ENCODE measurements around the gene COL21A1. TPM values are rescaled to one million over a fixed set of nuclear protein-coding genes. Genes with fewer than 3 reads are reported as not detected.

COL21A1 gene
- total RNA-seq, 1 donor: 19.2 TPM

DNA sequence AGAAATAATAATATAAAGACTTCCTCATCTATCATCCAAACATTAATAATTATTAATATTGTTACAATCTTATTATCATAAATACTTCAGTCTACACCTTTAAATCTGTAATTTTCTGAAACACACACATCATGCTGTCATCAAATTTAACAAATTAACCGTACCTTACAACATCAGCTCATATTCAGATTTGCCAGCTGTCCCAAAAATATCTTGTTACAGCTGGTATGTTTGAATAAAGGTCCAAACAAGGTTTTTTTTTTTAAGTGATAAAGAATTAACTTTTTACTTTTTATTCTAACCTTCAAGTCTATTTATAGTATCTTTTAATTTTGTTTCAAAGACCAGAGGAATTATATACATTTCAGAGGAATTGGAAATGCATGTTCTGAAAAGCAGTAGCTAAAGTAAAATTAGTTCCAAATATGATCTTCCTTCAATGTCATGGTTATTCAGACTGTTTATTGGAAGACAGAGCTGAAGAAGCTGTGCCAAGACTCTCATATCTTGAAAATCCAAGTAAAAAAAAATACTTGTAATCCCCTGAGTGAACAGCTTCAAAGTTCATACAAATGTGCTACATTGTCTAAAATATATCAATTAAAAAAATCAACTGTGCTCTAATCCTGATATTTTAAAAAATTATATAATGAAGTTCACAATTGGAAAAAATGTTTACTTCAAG, 210.3 kb downstream of the COL21A1 start:
- no peaks in the 10 kb centered on the region for H3K36me3 ChIP-seq (ENCODE audit: insufficient read depth, low read length)
- no peaks in the 10 kb centered on the region for H3K27me3 ChIP-seq (ENCODE audit: insufficient read depth, low read length)
- no peaks in the 10 kb centered on the region for H3K9me3 ChIP-seq (ENCODE audit: low read depth, low read length)
- peaks cover 22% of the 10 kb centered on the region for H3K4me1 ChIP-seq (ENCODE audit: insufficient read depth, low read length)
- TF ChIP-seq, protein P1, sequence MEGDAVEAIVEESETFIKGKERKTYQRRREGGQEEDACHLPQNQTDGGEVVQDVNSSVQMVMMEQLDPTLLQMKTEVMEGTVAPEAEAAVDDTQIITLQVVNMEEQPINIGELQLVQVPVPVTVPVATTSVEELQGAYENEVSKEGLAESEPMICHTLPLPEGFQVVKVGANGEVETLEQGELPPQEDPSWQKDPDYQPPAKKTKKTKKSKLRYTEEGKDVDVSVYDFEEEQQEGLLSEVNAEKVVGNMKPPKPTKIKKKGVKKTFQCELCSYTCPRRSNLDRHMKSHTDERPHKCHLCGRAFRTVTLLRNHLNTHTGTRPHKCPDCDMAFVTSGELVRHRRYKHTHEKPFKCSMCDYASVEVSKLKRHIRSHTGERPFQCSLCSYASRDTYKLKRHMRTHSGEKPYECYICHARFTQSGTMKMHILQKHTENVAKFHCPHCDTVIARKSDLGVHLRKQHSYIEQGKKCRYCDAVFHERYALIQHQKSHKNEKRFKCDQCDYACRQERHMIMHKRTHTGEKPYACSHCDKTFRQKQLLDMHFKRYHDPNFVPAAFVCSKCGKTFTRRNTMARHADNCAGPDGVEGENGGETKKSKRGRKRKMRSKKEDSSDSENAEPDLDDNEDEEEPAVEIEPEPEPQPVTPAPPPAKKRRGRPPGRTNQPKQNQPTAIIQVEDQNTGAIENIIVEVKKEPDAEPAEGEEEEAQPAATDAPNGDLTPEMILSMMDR (IDR thresholded peaks at IDR 0.05; ENCODE audit: extremely low read depth, low read depth, low read length): no peak
- DNase-seq (ENCODE audit: insufficient read length, low spot score, missing footprints): no peak
- no peak overlapping the region for H3K4me3 ChIP-seq (ENCODE audit: insufficient read depth, low read length)
- H4K20me1 ChIP-seq (ENCODE audit: insufficient read depth, low read length): no peaks in the 10 kb centered on the region
- no peak overlapping the region for H2AFZ ChIP-seq (ENCODE audit: low read length)
- H3K27ac ChIP-seq (ENCODE audit: low read depth, low read length): no peak overlapping the region
- H3K4me2 ChIP-seq (ENCODE audit: insufficient read depth, low read length): no peak overlapping the region
- no peaks in the 10 kb centered on the region for H3K79me2 ChIP-seq (ENCODE audit: insufficient read depth, low read length)

DNA sequence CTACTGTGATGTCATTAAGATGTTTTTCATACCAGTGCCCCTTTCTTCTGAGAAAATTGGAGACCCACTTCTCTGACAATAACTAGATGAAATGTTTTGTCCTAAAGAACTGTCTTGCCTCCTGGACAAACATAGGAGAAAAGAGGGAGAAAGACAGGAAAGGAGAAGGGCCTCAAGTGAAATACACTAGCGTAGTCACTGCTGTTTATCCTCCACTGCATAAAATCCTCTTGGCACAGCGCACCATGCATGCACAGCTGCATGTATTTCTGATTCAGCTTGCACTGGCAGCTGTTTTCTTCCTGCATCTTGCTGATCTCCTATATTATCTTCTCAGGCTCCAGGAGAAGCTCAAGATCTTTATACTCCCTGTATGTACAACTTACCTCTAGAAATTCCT, 214.0 kb downstream of the COL21A1 start:
- Histone ChIP-seq H3K4me2 (ENCODE audit: insufficient read depth, low read length) (no peak overlapping the region), H3K36me3 (ENCODE audit: insufficient read depth, low read length) (no peaks in the 10 kb centered on the region), H3K79me2 (ENCODE audit: insufficient read depth, low read length) (no peaks in the 10 kb centered on the region), H3K27me3 (ENCODE audit: insufficient read depth, low read length) (no peaks in the 10 kb centered on the region), H2AFZ (ENCODE audit: low read length) (no peak overlapping the region), H3K27ac (ENCODE audit: low read depth, low read length) (no peak overlapping the region), H3K4me3 (ENCODE audit: insufficient read depth, low read length) (no peak overlapping the region), H3K9me3 (ENCODE audit: low read depth, low read length) (no peaks in the 10 kb centered on the region), H3K4me1 (ENCODE audit: insufficient read depth, low read length) (no peaks in the 10 kb centered on the region), H4K20me1 (ENCODE audit: insufficient read depth, low read length) (no peaks in the 10 kb centered on the region)
- no peak for DNase-seq (ENCODE audit: insufficient read length, low spot score, missing footprints)
- TF ChIP-seq, protein P1 (IDR thresholded peaks at IDR 0.05; ENCODE audit: extremely low read depth, low read depth, low read length): no peak

DNA sequence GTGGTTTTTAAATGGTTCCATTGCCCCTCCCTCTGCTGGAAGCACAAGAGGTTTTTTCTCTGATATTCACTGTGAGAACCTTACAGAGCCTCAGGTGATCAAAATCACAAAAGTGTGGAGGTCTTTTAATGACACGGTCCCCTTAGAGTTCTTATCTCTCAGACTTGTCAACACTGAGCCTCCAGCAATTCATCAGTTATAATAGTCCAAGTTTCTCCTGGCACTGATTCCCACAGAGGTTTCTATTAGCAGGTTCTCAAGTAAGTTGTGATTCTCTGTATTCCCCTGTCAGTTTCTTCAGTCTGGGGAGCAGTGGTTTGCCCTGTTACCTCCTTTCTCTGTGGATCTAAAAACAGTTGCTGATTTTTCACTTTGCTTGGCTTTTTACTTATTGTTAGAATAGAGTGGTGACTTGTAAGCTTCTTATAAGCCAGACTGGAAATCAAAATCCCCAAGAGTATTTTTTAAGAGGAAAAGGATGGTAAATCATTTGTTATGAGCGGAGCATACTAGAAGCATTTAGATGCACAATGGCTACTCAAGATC, 214.6 kb downstream of the COL21A1 start:
- Histone ChIP-seq H3K79me2 (ENCODE audit: insufficient read depth, low read length) (no peaks in the 10 kb centered on the region), H2AFZ (ENCODE audit: low read length) (no peak overlapping the region)

DNA sequence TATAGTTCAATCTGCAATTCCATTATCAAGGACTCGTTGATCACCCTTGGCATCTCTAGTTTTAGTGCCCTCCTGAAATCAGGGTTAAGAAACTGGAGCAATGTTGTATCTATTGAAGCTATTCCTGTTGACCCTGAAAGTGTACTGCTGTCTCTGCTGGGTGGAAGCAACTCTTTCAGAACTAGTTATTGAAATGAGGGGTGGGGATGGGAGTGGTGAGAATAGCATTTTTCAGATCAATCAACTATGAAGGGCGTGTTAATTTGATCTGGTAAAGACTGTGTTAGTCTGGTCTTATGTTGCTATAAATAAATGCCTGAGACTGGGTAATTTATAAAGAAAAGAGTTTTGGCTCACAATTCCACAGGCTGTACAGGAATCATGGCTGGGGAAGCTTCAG, 219.5 kb downstream of the COL21A1 start:
- H4K20me1 ChIP-seq (ENCODE audit: insufficient read depth, low read length): no peaks in the 10 kb centered on the region
- TF ChIP-seq, protein P1 (IDR thresholded peaks at IDR 0.05; ENCODE audit: extremely low read depth, low read depth, low read length): no peak
- peaks cover 9% of the 10 kb centered on the region for H3K4me1 ChIP-seq (ENCODE audit: insufficient read depth, low read length)
- no peak for DNase-seq (ENCODE audit: insufficient read length, low spot score, missing footprints)
- no peaks in the 10 kb centered on the region for H3K36me3 ChIP-seq (ENCODE audit: insufficient read depth, low read length)
- no peaks in the 10 kb centered on the region for H3K9me3 ChIP-seq (ENCODE audit: low read depth, low read length)
- no peaks in the 10 kb centered on the region for H3K27me3 ChIP-seq (ENCODE audit: insufficient read depth, low read length)
- no peak overlapping the region for H3K4me3 ChIP-seq (ENCODE audit: insufficient read depth, low read length)
- no peak overlapping the region for H2AFZ ChIP-seq (ENCODE audit: low read length)
- no peak overlapping the region for H3K4me2 ChIP-seq (ENCODE audit: insufficient read depth, low read length)
- H3K79me2 ChIP-seq (ENCODE audit: insufficient read depth, low read length): no peaks in the 10 kb centered on the region
- no peak overlapping the region for H3K27ac ChIP-seq (ENCODE audit: low read depth, low read length)

More for the DNA sequence above, 214.6 kb downstream of the COL21A1 start:
- no peak for DNase-seq (ENCODE audit: insufficient read length, low spot score, missing footprints)
- Histone ChIP-seq H3K27me3 (ENCODE audit: insufficient read depth, low read length) (no peaks in the 10 kb centered on the region), H3K4me3 (ENCODE audit: insufficient read depth, low read length) (no peak overlapping the region), H3K36me3 (ENCODE audit: insufficient read depth, low read length) (no peaks in the 10 kb centered on the region), H4K20me1 (ENCODE audit: insufficient read depth, low read length) (no peaks in the 10 kb centered on the region), H3K9me3 (ENCODE audit: low read depth, low read length) (no peaks in the 10 kb centered on the region), H3K27ac (ENCODE audit: low read depth, low read length) (no peak overlapping the region), H3K4me2 (ENCODE audit: insufficient read depth, low read length) (no peak overlapping the region), H3K4me1 (ENCODE audit: insufficient read depth, low read length) (no peaks in the 10 kb centered on the region)
- TF ChIP-seq, protein P1 (IDR thresholded peaks at IDR 0.05; ENCODE audit: extremely low read depth, low read depth, low read length): no peak

Measured in osteoblast (primary cell).